HG02610 (cell line): ENCODE data around the gene PIK3CG.
A peak's percentile ranks its signal among the peaks of the same experiment; 100 is the strongest.

Experiments used
- ATAC-seq: cut with Tn5 transposase; IDR thresholded peaks from one replicate; pipeline ENCODE4 v1.9.1; 2021; ENCODE audit warnings: mild to moderate bottlenecking, moderate library complexity; ENCODE audit not compliant: unreplicated experiment

The PIK3CG gene

DNA sequence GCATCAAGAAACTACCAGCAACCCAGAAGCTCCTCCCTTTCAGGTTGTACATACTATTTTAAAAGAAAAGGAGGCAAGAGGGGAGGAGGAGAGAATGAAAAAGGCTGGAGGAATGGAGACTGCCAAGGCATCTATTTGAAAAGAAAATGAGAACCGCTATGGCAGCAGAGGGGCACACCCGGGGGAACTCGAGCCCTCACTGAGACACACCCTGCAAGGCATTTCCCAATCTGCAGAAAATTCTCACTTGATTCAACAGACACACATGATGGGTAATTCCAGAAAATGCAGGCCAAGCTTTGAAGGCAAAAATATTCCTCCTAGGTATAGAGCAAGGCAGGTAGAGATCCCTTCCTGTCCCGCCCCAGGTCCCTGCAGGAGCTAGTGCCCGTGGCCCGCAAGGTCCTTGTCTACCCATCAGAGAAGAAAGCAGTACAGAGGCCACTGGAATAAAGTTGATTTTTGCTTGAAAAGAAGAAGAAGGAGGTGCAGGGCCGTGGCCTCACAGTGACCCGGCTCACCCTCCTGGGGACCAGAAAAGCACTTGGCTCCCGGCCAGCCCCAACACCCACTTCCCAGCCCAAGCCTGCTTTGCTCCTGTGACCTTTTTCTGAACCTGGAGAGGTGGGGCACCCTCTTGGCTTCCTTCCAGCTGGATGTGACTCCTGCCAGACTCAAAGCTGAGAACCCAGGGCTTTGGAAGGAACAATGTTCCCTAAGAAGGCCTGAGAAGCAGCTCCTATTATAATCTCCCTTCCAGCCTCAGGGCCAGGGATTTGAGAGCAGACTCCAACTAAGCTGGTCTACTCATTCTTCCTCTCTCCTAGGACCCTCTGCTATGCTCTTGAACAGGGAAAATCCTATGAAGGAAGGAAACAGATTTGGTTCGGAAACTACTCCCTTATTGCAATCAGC lies 6.2 kb upstream of the PIK3CG start:
- ATAC-seq, result no peak

DNA sequence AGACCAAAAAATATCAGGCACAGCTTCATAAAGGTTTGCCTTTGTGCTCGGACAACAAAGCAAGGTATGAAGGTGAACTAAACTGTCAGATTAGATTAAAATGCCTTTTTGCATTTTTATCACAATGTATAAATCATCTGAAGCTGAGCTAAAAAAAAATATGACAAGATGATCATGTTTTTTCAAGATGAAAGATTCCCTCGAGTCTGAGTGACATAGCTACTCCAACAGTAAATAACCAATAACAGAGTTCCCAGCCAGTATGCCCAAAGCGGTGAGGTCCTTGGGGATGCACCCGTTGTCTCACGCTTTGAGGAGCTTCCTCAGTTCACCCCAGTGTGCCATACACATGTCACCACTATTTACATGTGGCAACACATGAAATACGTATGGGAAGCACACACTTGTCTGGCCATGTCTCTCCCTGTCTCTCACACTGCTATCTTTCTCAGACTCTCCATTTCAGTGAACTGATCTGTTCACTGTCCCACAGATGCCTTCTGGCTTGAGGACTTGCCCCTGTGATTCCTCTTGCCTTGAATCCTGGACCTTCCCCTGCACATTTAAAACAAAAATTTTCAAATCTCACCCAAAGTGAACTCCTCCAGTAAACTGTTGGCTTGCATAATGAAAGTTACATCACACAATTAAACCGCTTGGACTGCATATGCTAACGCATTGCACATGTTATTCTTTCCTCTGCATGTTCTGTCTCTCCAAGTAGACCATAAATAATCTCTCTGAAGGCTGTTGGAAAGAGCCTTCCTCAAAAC lies 2.6 kb upstream of the PIK3CG start:
- ATAC-seq, result no peak

DNA sequence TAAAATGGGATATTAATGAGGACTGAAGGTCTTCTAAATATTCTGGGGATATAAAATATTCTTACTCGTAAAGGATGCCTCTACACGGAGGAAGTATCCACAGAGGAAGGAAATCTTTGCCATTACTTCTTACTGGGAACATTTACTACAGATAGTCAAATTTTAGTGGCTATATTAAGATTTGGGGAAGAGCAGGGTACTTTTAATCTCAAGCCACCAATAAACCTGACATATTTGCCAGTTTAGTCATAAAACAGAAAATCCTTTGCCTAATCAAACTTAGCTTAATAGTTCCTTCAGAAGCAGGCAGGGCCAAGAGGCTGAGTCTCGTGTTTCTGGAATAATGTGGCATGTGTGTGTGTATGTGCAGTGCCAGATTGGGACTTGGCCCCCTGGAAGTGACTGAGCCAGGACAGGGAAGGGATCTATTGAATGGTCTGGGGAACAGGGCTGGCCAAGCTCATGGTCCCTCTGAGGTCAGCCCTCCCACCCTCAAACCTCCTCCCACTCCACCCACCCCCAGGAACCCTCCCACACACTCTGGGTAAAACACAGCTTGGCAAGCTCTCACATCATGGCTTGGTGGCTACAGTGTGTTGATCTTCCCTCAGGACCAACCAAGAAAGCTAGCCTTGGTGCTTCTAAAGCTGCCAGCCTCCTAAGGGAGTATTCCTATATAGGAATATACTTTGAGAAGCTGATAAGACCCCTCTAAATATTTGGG lies 1.6 kb upstream of the PIK3CG start:
- no peak for ATAC-seq

DNA sequence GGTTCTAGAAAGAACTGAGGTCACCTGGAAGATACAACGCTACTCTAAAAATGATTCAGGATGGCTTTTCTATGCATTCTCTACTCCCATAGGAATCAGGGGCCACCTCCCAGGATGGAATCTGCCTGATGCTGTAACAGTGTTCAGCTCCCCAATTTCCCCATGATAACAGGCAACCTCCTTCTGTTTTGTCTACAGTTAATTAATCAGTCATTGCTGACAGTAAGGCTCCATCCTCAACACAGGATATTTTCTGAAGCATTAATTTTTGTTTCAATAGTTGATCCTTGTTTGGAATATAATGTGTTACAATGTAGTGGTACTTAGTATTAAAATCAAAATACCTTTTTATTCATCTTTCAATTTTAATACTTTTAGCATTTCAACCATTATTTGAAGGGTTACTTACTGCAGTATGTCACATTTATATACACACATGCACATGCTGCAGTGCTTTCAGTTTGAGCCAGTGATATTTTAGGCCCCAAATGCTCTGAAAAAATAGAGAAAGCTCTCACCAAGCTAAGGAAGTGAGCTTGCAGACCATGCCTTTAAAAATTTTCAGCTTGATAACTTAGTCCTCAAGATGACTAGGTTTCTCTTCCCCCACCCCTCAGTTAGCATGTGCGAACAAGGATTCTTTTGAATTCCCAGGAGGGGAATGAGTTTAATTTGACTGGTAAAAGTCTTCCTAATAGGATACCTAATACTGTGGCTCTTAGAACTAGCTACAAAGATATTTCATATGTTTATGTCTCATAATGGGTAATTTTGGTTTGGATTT lies 592 bp upstream of the PIK3CG start:
- ATAC-seq, result peak; percentile 35

DNA sequence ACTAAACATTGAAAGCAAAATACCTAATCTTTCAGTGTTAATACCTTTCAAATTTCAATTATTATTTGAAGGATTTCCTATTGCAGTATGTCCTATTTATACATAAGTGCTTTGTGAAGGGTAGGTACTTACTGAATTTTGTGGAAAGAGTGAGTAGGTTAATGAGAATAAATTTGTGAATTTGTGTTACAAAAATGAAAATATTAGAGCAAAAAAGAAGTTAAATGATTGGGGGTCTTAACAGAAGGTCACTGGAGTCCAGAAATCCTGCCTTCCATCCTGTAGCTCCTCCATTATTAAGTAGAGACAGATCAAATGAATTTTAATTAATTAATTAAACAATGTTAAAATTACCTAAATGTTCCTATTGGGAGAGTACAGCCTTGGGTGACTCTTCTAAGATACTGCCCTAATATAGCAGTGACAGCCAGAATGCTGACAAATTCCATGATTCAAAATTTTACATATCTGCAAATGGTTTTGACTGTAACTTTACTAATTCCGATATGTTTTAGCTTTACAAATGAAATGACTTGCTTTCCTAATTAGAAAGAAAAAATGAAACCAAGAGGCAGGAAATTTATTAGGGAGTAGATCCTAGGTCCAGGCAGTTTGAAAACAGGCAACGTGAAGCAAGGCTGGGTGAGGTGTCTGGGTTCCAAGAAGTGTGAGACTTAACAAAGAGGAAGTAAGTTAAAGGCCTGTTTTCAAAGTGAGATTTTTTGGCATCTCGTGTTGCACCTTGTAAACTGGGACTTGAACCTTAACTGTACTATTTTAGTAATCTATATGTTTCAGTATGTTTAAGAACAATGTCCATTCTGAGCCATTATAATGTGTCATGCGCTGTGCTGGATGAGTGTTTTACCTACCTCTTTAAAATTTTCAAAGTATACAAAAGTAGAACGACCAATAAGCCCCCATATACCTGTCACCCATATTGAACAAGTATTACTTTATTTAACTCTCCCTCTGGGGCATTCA lies 1.5 kb downstream of the PIK3CG start:
- peak; percentile 35 for ATAC-seq

DNA sequence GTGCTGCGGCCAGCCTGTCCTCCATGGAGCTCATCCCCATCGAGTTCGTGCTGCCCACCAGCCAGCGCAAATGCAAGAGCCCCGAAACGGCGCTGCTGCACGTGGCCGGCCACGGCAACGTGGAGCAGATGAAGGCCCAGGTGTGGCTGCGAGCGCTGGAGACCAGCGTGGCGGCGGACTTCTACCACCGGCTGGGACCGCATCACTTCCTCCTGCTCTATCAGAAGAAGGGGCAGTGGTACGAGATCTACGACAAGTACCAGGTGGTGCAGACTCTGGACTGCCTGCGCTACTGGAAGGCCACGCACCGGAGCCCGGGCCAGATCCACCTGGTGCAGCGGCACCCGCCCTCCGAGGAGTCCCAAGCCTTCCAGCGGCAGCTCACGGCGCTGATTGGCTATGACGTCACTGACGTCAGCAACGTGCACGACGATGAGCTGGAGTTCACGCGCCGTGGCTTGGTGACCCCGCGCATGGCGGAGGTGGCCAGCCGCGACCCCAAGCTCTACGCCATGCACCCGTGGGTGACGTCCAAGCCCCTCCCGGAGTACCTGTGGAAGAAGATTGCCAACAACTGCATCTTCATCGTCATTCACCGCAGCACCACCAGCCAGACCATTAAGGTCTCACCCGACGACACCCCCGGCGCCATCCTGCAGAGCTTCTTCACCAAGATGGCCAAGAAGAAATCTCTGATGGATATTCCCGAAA lies 2.7 kb downstream of the PIK3CG start:
- ATAC-seq, result no peak

DNA sequence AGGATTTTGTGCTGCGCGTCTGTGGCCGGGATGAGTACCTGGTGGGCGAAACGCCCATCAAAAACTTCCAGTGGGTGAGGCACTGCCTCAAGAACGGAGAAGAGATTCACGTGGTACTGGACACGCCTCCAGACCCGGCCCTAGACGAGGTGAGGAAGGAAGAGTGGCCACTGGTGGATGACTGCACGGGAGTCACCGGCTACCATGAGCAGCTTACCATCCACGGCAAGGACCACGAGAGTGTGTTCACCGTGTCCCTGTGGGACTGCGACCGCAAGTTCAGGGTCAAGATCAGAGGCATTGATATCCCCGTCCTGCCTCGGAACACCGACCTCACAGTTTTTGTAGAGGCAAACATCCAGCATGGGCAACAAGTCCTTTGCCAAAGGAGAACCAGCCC lies 3.3 kb downstream of the PIK3CG start:
- ATAC-seq, result no peak

DNA sequence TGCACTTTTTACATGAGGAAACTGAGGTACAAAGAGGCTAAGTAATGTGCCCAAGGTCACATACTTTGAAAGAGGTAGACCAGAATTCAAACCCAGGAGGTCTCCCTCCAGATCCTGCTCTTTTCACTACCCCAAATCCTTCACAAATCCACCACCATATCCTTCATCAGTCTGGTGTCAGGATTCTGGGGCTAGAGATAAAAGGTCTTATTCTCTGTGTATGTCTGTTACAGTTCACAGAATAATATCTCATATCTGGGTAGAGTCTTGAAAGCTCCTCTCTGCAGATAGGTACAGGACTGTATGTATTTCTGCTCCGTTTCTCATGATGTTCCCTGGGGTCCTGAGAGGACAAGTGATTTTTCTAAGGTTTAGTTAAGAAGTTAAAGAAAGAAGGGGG lies 4.9 kb downstream of the PIK3CG start:
- ATAC-seq, result no peak

DNA sequence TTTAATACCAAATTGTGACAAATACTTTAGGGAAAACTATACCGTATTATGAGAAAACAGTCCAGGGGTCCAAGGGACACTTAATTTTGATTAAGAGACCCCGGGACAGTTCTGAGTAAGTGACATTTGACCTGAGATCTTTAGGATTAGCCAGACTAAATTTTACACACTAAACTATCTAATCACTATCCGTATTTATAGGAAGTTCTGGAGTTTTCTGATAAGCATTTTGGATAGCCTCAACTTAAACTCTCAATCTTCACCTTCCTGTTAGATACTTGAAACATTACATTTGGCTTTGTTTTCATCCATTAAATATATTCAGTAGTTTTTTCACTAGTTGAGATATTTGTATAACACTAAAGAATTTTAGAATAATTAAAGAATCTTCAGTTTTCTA lies 5.4 kb downstream of the PIK3CG start:
- no peak for ATAC-seq

DNA sequence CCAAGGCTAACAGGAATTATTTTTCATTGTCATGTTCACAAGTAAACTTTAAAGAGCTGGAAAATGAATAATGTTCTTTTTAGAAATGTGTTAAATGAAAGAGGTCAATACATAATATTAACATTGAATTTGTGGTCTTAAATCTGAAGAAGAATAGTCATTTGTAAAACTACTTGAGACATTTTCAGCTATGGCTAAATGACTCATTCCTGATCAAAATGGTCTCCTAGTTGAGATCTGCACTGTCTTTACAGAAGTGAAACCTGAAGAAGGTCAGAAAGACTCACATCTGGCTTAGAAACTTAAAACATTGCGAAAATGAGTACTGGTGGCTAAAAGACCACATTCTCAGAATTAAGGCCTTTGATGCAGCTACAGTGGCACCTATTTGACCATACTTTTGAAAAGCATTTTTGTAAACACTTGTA lies 5.9 kb downstream of the PIK3CG start:
- ATAC-seq, result peak; percentile 92

DNA sequence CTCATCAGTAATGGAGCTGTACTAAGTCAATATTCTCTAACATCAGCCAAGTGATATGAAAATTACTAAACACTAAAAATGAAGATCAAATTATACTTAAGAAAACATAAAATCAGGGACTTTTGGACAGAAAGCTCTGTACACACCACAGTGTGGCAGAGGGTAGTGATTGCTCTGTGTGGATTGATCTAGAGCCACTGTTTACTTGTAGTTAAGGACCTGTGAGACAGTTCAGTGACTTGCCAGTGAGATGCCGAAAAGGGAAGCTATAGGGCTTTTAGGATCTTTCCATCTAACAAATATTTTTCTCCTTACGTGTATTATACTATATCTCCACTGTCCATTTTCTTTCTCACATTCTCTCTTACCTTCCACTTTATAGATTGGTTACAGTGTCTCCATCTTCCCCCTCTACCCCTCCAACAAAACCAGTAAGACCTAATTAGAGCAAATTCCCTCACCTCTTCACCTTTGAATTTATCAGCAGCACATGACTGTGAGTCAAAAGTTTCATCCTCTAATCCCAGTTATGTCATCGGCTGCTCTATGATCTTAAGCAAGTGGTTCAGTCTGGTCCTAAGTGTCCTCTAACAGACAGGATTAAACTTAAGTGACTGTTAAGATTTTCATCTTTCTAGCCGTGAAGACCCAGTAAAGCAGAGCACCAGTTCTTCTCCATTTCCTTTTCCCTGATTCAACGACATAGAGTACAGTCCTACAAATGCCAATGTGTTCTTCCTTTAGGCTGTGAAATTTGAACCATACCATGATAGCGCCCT lies 6.9 kb downstream of the PIK3CG start:
- ATAC-seq, result no peak

DNA sequence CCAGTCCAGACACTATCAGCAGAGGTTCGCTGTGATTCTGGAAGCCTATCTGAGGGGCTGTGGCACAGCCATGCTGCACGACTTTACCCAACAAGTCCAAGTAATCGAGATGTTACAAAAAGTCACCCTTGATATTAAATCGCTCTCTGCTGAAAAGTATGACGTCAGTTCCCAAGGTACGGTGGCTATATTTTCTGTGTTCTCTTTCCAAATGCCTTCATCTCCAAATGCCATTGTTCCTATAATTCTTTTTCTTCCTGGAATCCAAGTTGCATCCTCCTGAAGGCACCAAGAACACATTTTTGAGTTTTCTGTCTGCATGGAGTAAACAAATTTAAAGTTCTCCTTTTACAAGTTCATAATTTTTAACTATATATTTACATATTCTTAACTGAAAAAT lies 7.7 kb downstream of the PIK3CG start:
- ATAC-seq, result no peak

DNA sequence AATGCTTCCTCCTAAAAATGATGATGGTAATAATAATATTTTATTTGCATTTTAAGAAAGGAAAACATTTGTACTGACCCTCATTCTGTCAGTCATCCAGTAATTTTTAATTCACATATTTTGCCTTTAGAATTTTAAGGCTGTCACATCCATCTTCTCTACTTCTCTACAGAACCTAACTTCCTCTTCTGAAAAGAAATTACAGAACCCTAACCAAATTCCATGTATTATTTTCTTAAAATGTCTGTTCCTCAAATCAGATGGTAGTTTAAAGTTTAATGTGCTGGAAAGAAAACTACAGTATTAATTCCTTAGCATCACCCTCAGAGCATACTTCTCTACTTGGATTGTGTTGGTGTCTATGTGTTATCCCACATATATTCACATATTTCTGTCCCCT lies 9.0 kb downstream of the PIK3CG start:
- ATAC-seq, result no peak

DNA sequence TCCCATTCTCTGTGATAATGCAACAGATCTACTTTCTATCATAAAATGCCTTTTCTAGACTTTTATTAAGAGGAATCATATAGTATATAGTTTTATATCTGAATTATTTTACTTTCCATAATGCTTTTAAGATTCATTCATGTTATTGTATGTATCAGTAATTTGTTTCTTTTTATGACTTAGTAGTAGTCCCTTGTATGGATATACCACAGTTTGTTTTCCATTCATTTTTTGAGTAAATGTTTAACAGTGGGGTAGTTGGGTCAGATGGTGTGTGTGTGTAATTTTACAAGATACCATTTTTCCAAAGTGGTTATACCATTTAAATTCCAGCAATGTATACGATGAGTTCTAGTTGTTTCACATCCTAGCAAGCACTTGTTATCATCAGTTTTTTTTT lies 10.4 kb downstream of the PIK3CG start:
- ATAC-seq, result no peak

DNA sequence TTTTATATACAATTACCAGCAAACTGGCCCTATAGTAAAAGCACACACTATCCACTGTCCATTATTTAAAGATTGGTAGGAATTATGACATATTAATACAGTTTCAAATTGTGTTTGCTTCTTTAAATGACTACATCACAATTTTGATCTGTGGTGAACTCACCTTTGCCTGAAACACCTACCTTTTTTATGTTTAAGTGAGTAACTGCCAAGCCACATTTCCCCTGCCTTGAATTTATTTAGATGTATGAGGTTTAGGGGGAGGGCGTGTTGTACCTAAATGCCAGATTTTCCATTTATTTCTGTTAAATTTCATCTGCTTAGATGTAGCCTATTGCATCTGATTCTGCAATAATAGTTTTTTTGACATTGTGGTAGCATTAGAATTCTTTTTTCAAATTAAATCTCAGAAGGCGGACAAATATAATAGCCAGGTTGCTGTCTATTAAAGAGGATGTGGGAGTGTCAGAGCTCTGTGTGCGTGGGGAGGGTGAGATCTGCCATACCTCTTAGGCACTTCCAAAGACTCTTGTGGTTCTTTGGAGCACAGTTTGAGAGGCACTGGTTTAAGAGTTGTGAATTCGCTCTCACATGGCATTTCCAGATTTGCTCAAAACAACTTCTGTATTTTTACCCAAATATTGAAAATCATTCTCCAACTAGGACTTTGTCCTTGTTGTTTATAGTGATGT lies 13.8 kb downstream of the PIK3CG start:
- no peak for ATAC-seq

DNA sequence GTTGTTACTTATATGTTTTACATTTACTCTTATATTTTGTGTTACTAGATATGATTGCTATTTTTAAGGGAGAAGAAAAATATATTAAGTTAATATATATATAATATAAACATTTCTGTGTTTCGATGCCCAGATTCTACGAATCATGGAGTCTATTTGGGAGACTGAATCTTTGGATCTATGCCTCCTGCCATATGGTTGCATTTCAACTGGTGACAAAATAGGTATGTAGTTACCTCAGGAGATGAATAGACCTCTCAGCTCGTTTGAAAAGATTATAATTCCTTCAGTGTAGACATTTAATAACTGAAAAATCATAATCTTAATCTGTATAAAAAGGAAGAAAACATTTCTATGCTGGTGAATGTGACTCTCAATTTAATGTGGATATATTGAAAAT lies 16.9 kb downstream of the PIK3CG start:
- no peak for ATAC-seq

DNA sequence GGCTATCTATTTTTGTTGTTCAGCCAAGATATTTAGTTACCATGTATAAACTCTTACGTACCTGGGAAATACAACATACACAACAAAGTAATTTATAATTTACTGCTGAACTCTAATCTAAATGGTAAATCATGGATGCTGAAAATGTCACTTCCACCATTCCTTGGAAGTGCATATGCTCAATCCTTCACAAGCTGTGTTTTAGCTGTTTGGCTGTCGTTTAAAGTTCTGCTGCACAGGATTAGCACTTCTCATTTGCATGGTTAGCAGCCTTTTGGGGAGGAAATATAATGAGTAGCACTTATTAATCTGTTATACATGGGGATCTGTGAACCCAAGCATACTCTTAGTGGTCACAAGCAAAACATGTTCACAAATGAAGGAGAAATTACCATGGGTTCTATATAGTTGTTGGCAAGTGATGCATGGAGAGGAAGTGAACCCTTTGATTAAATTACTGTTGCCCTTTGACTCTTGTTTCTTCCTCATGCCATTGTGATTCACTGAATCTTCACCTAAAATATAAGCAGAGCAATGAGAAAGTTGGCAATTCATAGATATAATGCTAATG lies 18.5 kb downstream of the PIK3CG start:
- peak; percentile 46 for ATAC-seq
